T47D (cell line): ENCODE data around the gene FYTTD1.

Source experiments
- DNase-seq, 2 experiments: peaks; one replicate each; pipeline versions ENCODE4 v3.0.0 to v3.0.0-alpha.2; 2011 to 2012; ENCODE audit warnings: low read depth in 1 of 2, low spot score in 1 of 2
- JUND ChIP-seq: IDR thresholded peaks from 2 replicates; pipeline ENCODE4 v1.6.1; 2012; ENCODE audit warnings: low read depth
- in situ Hi-C: cut with HindIII; loops from 2 replicates; pipeline ENCODE4 v1.10.0; 2016; ENCODE audit warnings: low sequenced_read_pairs, low pct_unique_long_range_greater_than_20kb

Gene FYTTD1

GRCh38 chr3:197836244-197836643 is 86.6 kb downstream of the FYTTD1 start:
- in situ Hi-C loops, result no loop called here
- no peak for DNase-seq
- TF ChIP-seq JUND, result no peak
